ENCODE data around the gene RIMBP2.

The RIMBP2 gene

DNA sequence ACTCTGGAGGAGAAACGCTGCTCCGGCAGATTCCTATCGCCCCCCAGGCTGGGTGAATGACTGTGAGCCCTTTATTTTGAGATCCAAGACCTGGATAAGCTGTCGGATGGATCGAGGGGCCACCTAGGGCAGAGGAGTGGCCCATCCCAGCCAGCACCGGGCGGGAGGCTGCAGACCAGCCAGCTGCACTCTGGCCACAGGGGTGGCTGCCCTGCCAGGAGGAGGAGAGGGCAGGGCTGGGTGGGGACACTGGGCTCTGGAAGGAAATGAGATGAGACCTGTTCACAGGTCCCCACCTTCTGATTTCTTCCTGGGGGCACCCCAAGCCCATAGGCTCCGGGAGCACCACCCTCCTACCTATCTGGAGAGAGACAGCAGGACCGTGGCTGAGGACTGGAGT lies 238.4 kb downstream of the RIMBP2 start:
- no peak overlapping the region for H3K9ac ChIP-seq (ENCODE audit: low read depth in 1 of 2, low read length in 2 of 2)
- no peak overlapping the region for H3K27ac ChIP-seq (ENCODE audit: low read depth in 2 of 2, low read length in 2 of 2)
- H3K27me3 ChIP-seq (ENCODE audit: control insufficient read depth in 2 of 2, insufficient read depth in 2 of 2, low read length in 2 of 2), result no peaks in the 10 kb centered on the region
- H3K4me3 ChIP-seq (ENCODE audit: low read length in 2 of 2), result no peak overlapping the region
- no peaks in the 10 kb centered on the region for H3K4me1 ChIP-seq (ENCODE audit: control insufficient read depth in 2 of 2, insufficient read depth in 2 of 2, low read length in 2 of 2)
- no peaks in the 10 kb centered on the region for H3K36me3 ChIP-seq (ENCODE audit: control insufficient read depth in 2 of 2, insufficient read depth in 2 of 2, low read length in 2 of 2)
- H3K9me3 ChIP-seq (ENCODE audit: control insufficient read depth in 2 of 2, low read length in 2 of 2), result no peaks in the 10 kb centered on the region

DNA sequence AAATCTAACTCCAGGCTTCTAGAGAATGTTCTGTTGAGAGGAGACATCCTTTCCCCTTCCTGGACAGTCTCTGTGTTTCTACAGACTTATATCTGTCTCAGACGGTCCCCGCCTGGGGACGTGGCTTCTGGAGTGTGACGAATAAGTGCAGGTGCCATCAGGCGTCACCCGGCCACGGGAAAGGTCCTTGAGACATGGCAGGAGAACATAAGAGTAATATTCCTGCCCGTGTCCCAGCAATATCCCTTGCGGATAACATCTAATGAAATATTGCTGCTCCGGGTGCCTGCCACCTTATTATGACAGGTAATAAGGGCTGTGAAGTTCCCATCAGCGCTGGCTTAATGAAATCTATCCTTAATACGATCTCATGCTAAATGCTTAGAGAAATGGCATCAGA lies 238.8 kb downstream of the RIMBP2 start:
- no peaks in the 10 kb centered on the region for H3K4me1 ChIP-seq (ENCODE audit: control insufficient read depth in 2 of 2, insufficient read depth in 2 of 2, low read length in 2 of 2)
- no peaks in the 10 kb centered on the region for H3K27me3 ChIP-seq (ENCODE audit: control insufficient read depth in 2 of 2, insufficient read depth in 2 of 2, low read length in 2 of 2)
- no peak overlapping the region for H3K9ac ChIP-seq (ENCODE audit: low read depth in 1 of 2, low read length in 2 of 2)
- no peak overlapping the region for H3K4me3 ChIP-seq (ENCODE audit: low read length in 2 of 2)
- no peaks in the 10 kb centered on the region for H3K9me3 ChIP-seq (ENCODE audit: control insufficient read depth in 2 of 2, low read length in 2 of 2)
- no peak overlapping the region for H3K27ac ChIP-seq (ENCODE audit: low read depth in 2 of 2, low read length in 2 of 2)
- no peaks in the 10 kb centered on the region for H3K36me3 ChIP-seq (ENCODE audit: control insufficient read depth in 2 of 2, insufficient read depth in 2 of 2, low read length in 2 of 2)

DNA sequence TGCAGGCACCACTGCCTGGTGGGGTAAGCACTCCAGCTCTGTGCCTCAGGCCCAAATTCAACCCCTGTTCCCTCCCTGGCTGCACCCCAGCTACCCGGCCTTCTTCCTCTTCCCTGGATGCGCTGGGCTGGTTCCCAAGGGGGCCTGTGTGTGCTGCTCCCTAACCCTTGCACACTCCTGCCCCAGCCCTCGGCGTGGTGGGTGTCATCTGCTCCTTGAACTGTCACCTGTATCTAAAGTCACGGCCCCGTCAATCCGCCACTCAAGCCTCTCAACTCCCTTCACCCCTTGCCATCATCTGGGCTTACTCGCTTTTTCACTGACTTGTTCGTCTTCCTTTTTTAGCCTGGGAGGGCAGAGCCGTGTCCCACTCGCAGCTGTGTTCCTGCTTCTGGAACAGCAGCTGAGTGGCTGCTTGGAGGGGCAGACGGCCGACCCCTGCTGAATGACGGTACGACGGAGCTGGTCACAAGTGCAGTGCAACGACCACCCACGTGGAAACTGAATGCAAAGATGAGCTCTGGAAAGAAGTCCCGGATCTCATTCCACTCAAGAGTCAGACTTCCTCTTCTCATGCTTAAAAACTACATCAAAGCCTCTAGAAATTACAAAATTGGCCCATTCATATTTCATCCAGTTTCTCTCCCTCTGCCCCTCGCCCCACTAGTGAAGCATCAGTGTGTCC lies 239.5 kb downstream of the RIMBP2 start:
- H3K9ac ChIP-seq (ENCODE audit: low read depth in 1 of 2, low read length in 2 of 2), result no peak overlapping the region
- H3K27ac ChIP-seq (ENCODE audit: low read depth in 2 of 2, low read length in 2 of 2), result no peak overlapping the region
- no peaks in the 10 kb centered on the region for H3K36me3 ChIP-seq (ENCODE audit: control insufficient read depth in 2 of 2, insufficient read depth in 2 of 2, low read length in 2 of 2)
- H3K27me3 ChIP-seq (ENCODE audit: control insufficient read depth in 2 of 2, insufficient read depth in 2 of 2, low read length in 2 of 2), result no peaks in the 10 kb centered on the region
- H3K9me3 ChIP-seq (ENCODE audit: control insufficient read depth in 2 of 2, low read length in 2 of 2), result no peaks in the 10 kb centered on the region
- H3K4me3 ChIP-seq (ENCODE audit: low read length in 2 of 2), result no peak overlapping the region
- no peaks in the 10 kb centered on the region for H3K4me1 ChIP-seq (ENCODE audit: control insufficient read depth in 2 of 2, insufficient read depth in 2 of 2, low read length in 2 of 2)

DNA sequence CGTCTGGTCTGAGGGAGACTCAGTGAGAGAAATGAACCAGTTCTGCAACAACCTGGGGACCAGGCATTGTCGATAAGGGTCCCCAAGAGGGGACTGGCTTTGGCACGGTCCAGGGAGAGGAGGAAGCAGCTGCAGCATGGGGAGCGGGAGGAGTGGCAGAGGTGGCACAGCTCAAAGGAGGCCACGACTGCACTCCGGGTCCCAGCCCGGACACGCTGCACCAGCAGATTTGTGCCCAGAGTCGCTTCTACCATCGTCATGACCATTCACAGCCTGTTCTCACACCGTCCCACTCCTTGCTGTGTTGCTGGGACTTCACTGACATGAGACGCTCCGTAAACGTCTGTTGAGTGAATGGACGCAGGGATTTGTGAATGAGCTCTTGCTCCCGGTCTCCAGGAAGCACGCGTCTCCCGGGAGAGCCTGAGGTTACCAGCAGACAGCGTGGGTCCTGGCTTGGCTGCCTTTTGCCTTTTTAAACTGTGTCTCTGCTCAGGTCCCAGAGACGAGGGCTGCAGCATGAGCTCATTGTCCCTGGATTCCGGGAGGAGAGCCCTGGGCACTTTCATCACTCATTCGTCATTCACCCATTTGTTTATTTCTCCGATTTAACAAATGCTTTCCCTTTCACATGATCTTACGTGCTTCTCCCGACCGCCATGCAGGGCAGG lies 241.4 kb downstream of the RIMBP2 start:
- no peak overlapping the region for H3K27ac ChIP-seq (ENCODE audit: low read depth in 2 of 2, low read length in 2 of 2)
- H3K4me3 ChIP-seq (ENCODE audit: low read length in 2 of 2), result no peak overlapping the region
- no peaks in the 10 kb centered on the region for H3K9me3 ChIP-seq (ENCODE audit: control insufficient read depth in 2 of 2, low read length in 2 of 2)
- no peaks in the 10 kb centered on the region for H3K36me3 ChIP-seq (ENCODE audit: control insufficient read depth in 2 of 2, insufficient read depth in 2 of 2, low read length in 2 of 2)
- H3K27me3 ChIP-seq (ENCODE audit: control insufficient read depth in 2 of 2, insufficient read depth in 2 of 2, low read length in 2 of 2), result no peaks in the 10 kb centered on the region
- no peaks in the 10 kb centered on the region for H3K4me1 ChIP-seq (ENCODE audit: control insufficient read depth in 2 of 2, insufficient read depth in 2 of 2, low read length in 2 of 2)
- no peak overlapping the region for H3K9ac ChIP-seq (ENCODE audit: low read depth in 1 of 2, low read length in 2 of 2)

DNA sequence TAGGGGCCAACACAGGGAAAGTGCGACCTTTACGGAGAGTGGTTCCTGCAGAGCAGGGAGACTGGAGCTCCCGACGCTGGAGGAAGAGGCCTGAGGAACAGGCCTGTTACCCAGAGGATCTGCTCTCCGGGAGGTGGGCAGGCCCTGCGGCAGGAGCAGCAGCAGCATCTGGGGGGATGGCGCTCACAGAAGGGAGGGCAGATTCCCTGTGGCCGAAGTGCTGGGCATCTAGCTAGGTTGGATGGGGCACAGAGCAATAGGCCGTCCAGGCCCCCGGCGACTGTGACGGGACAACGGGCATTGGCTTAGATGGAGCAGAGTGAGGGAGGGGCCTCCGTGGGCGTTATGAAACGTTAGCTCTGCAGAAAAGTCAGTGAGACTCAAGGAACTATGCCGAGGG lies 242.8 kb downstream of the RIMBP2 start:
- Histone ChIP-seq H3K4me3 (ENCODE audit: low read length in 2 of 2) (no peak overlapping the region), H3K4me1 (ENCODE audit: control insufficient read depth in 2 of 2, insufficient read depth in 2 of 2, low read length in 2 of 2) (no peaks in the 10 kb centered on the region), H3K9ac (ENCODE audit: low read depth in 1 of 2, low read length in 2 of 2) (no peak overlapping the region), H3K27me3 (ENCODE audit: control insufficient read depth in 2 of 2, insufficient read depth in 2 of 2, low read length in 2 of 2) (no peaks in the 10 kb centered on the region), H3K27ac (ENCODE audit: low read depth in 2 of 2, low read length in 2 of 2) (no peak overlapping the region), H3K36me3 (ENCODE audit: control insufficient read depth in 2 of 2, insufficient read depth in 2 of 2, low read length in 2 of 2) (no peaks in the 10 kb centered on the region), H3K9me3 (ENCODE audit: control insufficient read depth in 2 of 2, low read length in 2 of 2) (no peaks in the 10 kb centered on the region)

DNA sequence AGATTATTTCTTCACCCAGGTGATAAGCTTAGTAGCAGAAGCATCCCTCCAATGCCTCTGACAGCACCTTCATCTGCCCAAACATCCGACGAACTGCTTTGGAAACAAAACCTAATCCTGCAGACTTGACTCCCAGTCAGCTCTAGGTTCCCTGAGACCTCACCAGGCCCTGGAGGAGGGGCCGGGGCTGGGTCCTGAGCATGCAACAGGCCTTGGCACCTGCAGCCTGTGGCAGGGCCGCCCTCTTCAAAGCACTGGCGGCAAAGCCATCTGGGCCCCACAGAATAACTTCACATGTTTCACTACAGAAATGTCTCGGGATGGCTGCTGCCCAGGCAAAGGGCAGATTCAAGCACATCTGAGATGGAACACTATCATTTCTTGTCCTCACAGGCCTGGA lies 245.1 kb downstream of the RIMBP2 start:
- no peak overlapping the region for H3K9ac ChIP-seq (ENCODE audit: low read depth in 1 of 2, low read length in 2 of 2)
- H3K27me3 ChIP-seq (ENCODE audit: control insufficient read depth in 2 of 2, insufficient read depth in 2 of 2, low read length in 2 of 2), result no peaks in the 10 kb centered on the region
- H3K4me3 ChIP-seq (ENCODE audit: low read length in 2 of 2), result no peak overlapping the region
- H3K36me3 ChIP-seq (ENCODE audit: control insufficient read depth in 2 of 2, insufficient read depth in 2 of 2, low read length in 2 of 2), result no peaks in the 10 kb centered on the region
- no peaks in the 10 kb centered on the region for H3K4me1 ChIP-seq (ENCODE audit: control insufficient read depth in 2 of 2, insufficient read depth in 2 of 2, low read length in 2 of 2)
- H3K27ac ChIP-seq (ENCODE audit: low read depth in 2 of 2, low read length in 2 of 2), result no peak overlapping the region
- H3K9me3 ChIP-seq (ENCODE audit: control insufficient read depth in 2 of 2, low read length in 2 of 2), result no peaks in the 10 kb centered on the region

DNA sequence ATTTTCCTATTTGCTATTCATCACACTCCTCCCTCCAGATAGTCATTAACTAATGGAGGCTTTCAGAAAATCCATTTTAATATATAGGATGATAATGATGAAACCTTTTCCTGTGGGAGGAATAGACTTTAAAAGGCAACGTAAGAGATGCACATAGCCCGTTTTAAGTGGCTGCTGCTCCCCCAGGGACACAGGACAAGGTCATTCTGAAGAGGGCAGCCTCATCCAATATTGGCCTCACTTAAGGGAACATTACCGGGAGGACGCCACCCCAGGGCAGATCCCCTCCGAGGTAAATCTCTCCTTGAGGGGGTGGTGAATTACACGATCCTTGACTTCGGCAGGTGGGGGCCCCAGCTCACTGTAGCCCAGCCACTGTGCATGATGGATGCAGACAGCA lies 246.5 kb downstream of the RIMBP2 start:
- no peaks in the 10 kb centered on the region for H3K4me1 ChIP-seq (ENCODE audit: control insufficient read depth in 2 of 2, insufficient read depth in 2 of 2, low read length in 2 of 2)
- no peak overlapping the region for H3K27ac ChIP-seq (ENCODE audit: low read depth in 2 of 2, low read length in 2 of 2)
- H3K9me3 ChIP-seq (ENCODE audit: control insufficient read depth in 2 of 2, low read length in 2 of 2), result no peaks in the 10 kb centered on the region
- H3K4me3 ChIP-seq (ENCODE audit: low read length in 2 of 2), result no peak overlapping the region
- no peak overlapping the region for H3K9ac ChIP-seq (ENCODE audit: low read depth in 1 of 2, low read length in 2 of 2)
- H3K27me3 ChIP-seq (ENCODE audit: control insufficient read depth in 2 of 2, insufficient read depth in 2 of 2, low read length in 2 of 2), result no peaks in the 10 kb centered on the region
- no peaks in the 10 kb centered on the region for H3K36me3 ChIP-seq (ENCODE audit: control insufficient read depth in 2 of 2, insufficient read depth in 2 of 2, low read length in 2 of 2)

DNA sequence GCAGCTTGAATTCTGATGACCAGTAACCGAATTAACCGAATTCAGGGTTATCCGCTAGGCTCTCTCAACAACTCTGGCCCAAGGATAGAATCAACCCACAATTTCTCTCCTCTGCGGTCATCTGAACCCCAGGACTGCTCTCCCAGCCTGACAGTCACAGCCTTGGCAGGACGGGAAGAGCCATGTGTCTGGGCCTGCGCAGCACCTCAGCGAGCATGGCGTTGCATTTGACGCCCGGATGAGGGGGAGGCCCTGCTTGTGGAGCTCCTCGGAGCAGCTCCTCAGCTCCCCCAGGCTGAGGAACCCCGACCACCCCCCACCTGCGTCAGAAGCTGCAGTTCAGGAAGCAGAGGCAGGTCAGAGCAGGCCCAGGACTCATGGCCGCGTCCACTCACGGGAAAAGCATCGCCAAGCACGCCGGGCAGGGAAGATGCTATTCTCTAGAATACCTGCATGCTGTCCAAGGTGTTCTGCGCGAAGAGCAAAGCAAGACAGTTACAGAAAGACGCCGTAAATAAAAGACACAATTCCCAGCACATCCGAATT lies 247.3 kb downstream of the RIMBP2 start:
- Histone ChIP-seq H3K27ac (ENCODE audit: low read depth in 2 of 2, low read length in 2 of 2) (no peak overlapping the region), H3K36me3 (ENCODE audit: control insufficient read depth in 2 of 2, insufficient read depth in 2 of 2, low read length in 2 of 2) (no peaks in the 10 kb centered on the region), H3K4me3 (ENCODE audit: low read length in 2 of 2) (no peak overlapping the region), H3K9ac (ENCODE audit: low read depth in 1 of 2, low read length in 2 of 2) (no peak overlapping the region), H3K9me3 (ENCODE audit: control insufficient read depth in 2 of 2, low read length in 2 of 2) (no peaks in the 10 kb centered on the region), H3K27me3 (ENCODE audit: control insufficient read depth in 2 of 2, insufficient read depth in 2 of 2, low read length in 2 of 2) (no peaks in the 10 kb centered on the region), H3K4me1 (ENCODE audit: control insufficient read depth in 2 of 2, insufficient read depth in 2 of 2, low read length in 2 of 2) (no peaks in the 10 kb centered on the region)

DNA sequence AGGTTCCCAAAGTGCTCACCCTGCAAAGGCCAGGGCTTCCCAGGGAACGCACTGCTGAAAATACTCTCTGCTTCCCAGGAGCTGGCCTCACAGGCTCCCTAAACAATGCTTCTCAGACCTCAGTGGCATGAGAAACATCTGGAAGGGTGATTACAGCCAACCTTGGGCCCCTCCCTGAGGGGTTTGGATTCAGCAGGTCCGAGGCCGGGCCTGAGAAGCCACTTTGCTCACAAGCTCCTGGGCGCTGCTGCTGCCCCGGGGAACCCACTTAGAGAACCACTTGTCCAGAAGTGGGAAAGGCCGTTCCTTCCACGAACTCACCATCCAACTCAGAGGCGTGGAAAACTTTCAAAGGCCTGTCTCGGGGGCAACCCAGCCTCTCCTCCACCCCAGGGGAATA lies 247.9 kb downstream of the RIMBP2 start:
- H3K9me3 ChIP-seq (ENCODE audit: control insufficient read depth in 2 of 2, low read length in 2 of 2), result no peaks in the 10 kb centered on the region
- no peak overlapping the region for H3K4me3 ChIP-seq (ENCODE audit: low read length in 2 of 2)
- H3K36me3 ChIP-seq (ENCODE audit: control insufficient read depth in 2 of 2, insufficient read depth in 2 of 2, low read length in 2 of 2), result no peaks in the 10 kb centered on the region
- H3K4me1 ChIP-seq (ENCODE audit: control insufficient read depth in 2 of 2, insufficient read depth in 2 of 2, low read length in 2 of 2), result no peaks in the 10 kb centered on the region
- no peak overlapping the region for H3K27ac ChIP-seq (ENCODE audit: low read depth in 2 of 2, low read length in 2 of 2)
- H3K9ac ChIP-seq (ENCODE audit: low read depth in 1 of 2, low read length in 2 of 2), result no peak overlapping the region
- no peaks in the 10 kb centered on the region for H3K27me3 ChIP-seq (ENCODE audit: control insufficient read depth in 2 of 2, insufficient read depth in 2 of 2, low read length in 2 of 2)

DNA sequence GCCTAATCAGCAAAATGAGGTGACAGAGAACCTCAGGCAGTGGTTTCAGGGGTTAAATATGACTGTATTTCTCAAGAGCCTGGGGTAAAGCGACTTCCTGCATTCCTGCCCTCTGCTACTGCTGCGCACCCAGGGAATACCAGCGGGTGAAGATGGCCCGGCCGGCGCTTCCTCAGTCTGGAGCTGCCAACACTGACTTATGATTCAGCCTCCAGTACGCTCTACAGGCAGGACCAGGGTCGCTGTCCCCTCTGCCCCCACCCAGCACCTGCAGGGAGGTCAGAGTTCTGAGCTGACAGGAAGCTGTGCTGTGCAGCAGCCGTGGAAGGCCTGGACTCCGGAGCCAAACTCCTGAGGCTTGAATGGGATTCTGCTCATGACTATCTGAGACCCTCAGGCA lies 250.5 kb downstream of the RIMBP2 start:
- no peak overlapping the region for H3K9ac ChIP-seq (ENCODE audit: low read depth in 1 of 2, low read length in 2 of 2)
- H3K9me3 ChIP-seq (ENCODE audit: control insufficient read depth in 2 of 2, low read length in 2 of 2), result no peaks in the 10 kb centered on the region
- no peaks in the 10 kb centered on the region for H3K4me1 ChIP-seq (ENCODE audit: control insufficient read depth in 2 of 2, insufficient read depth in 2 of 2, low read length in 2 of 2)
- no peaks in the 10 kb centered on the region for H3K36me3 ChIP-seq (ENCODE audit: control insufficient read depth in 2 of 2, insufficient read depth in 2 of 2, low read length in 2 of 2)
- H3K4me3 ChIP-seq (ENCODE audit: low read length in 2 of 2), result no peak overlapping the region
- H3K27ac ChIP-seq (ENCODE audit: low read depth in 2 of 2, low read length in 2 of 2), result no peak overlapping the region
- no peaks in the 10 kb centered on the region for H3K27me3 ChIP-seq (ENCODE audit: control insufficient read depth in 2 of 2, insufficient read depth in 2 of 2, low read length in 2 of 2)
